H1 (cell line): ENCODE results near the gene SLC37A1. TPM values are rescaled to one million over a fixed set of nuclear protein-coding genes. Genes with fewer than 3 reads are reported as not detected.

Experiments used
- CTCF ChIA-PET: fragments of 300-600 bp; sonication (Branson Sonifier 250); formaldehyde crosslinking; loops from one replicate; lab custom pipeline; 2021; ENCODE audit not compliant: partially characterized antibody; lab: Charles Lee
- POLR2A ChIA-PET: fragments of 300-600 bp; sonication (Branson Sonifier 250); formaldehyde crosslinking; loops from one replicate; lab custom pipeline; 2021; ENCODE audit warnings: inconsistent platforms; ENCODE audit not compliant: partially characterized antibody; lab: Charles Lee
- DNase-seq, 2 experiments: peaks; one replicate each; pipeline versions ENCODE4 v3.0.0 to v3.0.0-alpha.2; 2010 to 2022; ENCODE audit warnings: low spot score in 2 of 2, low read depth in 1 of 2, mixed read lengths in 1 of 2
- FAIRE-seq: peaks from 2 replicates; lab custom pipeline; 2011; peaks lifted over from hg19 to GRCh38; lab: Jason Lieb, UNC
- H2AFZ ChIP-seq: 2 replicates; pipeline ENCODE4 v1.8.1; 2012; ENCODE audit warnings: low read length, inconsistent platforms
- H2AK5ac ChIP-seq: 2 replicates; pipeline ENCODE4 v1.6.1; 2013; ENCODE audit warnings: low read depth, low read length
- H2BK120ac ChIP-seq: replicated peaks from 2 replicates; pipeline ENCODE3; 2013; ENCODE audit warnings: low read depth, low read length, inconsistent platforms
- H2BK12ac ChIP-seq: 2 replicates; pipeline ENCODE4 v1.6.1; 2013; ENCODE audit warnings: low read depth, low read length
- H2BK15ac ChIP-seq: 2 replicates; pipeline ENCODE4 v1.6.1; 2013; ENCODE audit warnings: low read length
- H2BK20ac ChIP-seq: 2 replicates; pipeline ENCODE4 v1.6.1; 2013; ENCODE audit warnings: low read length
- H2BK5ac ChIP-seq: 2 replicates; pipeline ENCODE4 v1.6.1; 2013; ENCODE audit warnings: low read depth, low read length
- H3K14ac ChIP-seq: 2 replicates; pipeline ENCODE4 v1.6.1; 2013; ENCODE audit warnings: inconsistent platforms; ENCODE audit not compliant: insufficient read length
- H3K18ac ChIP-seq: 2 replicates; pipeline ENCODE4 v1.6.1; 2013; ENCODE audit warnings: low read length; ENCODE audit errors: extremely low read depth
- H3K23ac ChIP-seq: 2 replicates; pipeline ENCODE4 v1.6.1; 2013; ENCODE audit warnings: inconsistent platforms; ENCODE audit not compliant: insufficient read length
- H3K23me2 ChIP-seq: 2 replicates; pipeline ENCODE4 v1.6.1; 2013; ENCODE audit warnings: low read depth, low read length
- H3K27ac ChIP-seq: 2 replicates; pipeline ENCODE4 v1.6.1; 2011; ENCODE audit warnings: low read depth, low read length, inconsistent platforms
- H3K27me3 ChIP-seq, 4 experiments: replicated peaks in 1 of 4; 1 replicate in 1 of 4; 2 replicates in 3 of 4; pipeline versions ENCODE4 v1.6.1 to v1.8.1; 2011 to 2013; ENCODE audit warnings: low read length in 3 of 4, mild to moderate bottlenecking in 3 of 4, inconsistent platforms in 2 of 4, mixed read lengths in 2 of 4, moderate library complexity in 1 of 4; ENCODE audit not compliant: control insufficient read depth in 3 of 4, insufficient read depth in 3 of 4; ENCODE audit errors: extremely low read depth in 1 of 4
- H3K36me3 ChIP-seq, 4 experiments: 2 replicates each; pipeline versions ENCODE4 v1.6.1 to v1.8.1; 2011 to 2013; ENCODE audit warnings: mild to moderate bottlenecking in 4 of 4, low read length in 3 of 4, moderate library complexity in 2 of 4, control low read depth in 1 of 4, inconsistent platforms in 1 of 4; ENCODE audit not compliant: insufficient read depth in 4 of 4, control insufficient read depth in 2 of 4
- H3K4ac ChIP-seq: replicated peaks from 2 replicates; pipeline ENCODE3; 2013; ENCODE audit warnings: low read length, low read depth, mixed read lengths, inconsistent platforms; ENCODE audit not compliant: insufficient read length
- H3K4me1 ChIP-seq, 4 experiments: replicated peaks in 1 of 4; 1 replicate in 1 of 4; 2 replicates in 3 of 4; pipeline versions ENCODE4 v1.6.1 to v1.8.1; 2011 to 2013; ENCODE audit warnings: low read length in 3 of 4, inconsistent platforms in 2 of 4, mixed read lengths in 1 of 4; ENCODE audit not compliant: insufficient read depth in 4 of 4, control insufficient read depth in 3 of 4
- H3K4me2 ChIP-seq, 2 experiments: 2 replicates each; pipeline versions ENCODE4 v1.6.1 to v1.8.1; 2011 to 2013; ENCODE audit warnings: low read depth in 2 of 2, low read length in 2 of 2, control low read depth in 1 of 2, inconsistent platforms in 1 of 2, mild to moderate bottlenecking in 1 of 2; ENCODE audit not compliant: insufficient read depth in 1 of 2
- H3K4me3 ChIP-seq, 4 experiments: fragments of 200-600, 300-600 bp in 1 of 4; sonication (generic), shearing (Covaris generic), sonication (Bioruptor Twin) in 1 of 4; 2 replicates each; pipeline versions ENCODE4 v1.5.1 to v1.8.1; 2011 to 2016; ENCODE audit warnings: low read length in 4 of 4, low read depth in 3 of 4, control low read depth in 2 of 4, inconsistent platforms in 2 of 4, mild to moderate bottlenecking in 2 of 4, mixed read lengths in 1 of 4, moderate library complexity in 1 of 4; ENCODE audit not compliant: insufficient read depth in 2 of 4; ENCODE audit errors: extremely low read depth in 1 of 4
- H3K56ac ChIP-seq: replicated peaks from 2 replicates; pipeline ENCODE3; 2013; ENCODE audit warnings: low read depth, mild to moderate bottlenecking, mixed read lengths, low read length, inconsistent platforms; ENCODE audit not compliant: insufficient read length
- H3K79me1 ChIP-seq: 2 replicates; pipeline ENCODE4 v1.6.1; 2013; ENCODE audit warnings: low read depth, low read length, control low read depth
- H3K79me2 ChIP-seq, 2 experiments: 2 replicates each; pipeline versions ENCODE4 v1.6.1 to v1.8.1; 2012 to 2013; ENCODE audit warnings: low read length in 2 of 2, mild to moderate bottlenecking in 2 of 2, inconsistent platforms in 1 of 2; ENCODE audit not compliant: insufficient read depth in 2 of 2, control insufficient read depth in 1 of 2
- H3K9ac ChIP-seq, 4 experiments: replicated peaks in 1 of 4; 1 replicate in 1 of 4; 2 replicates in 3 of 4; pipeline versions ENCODE4 v1.6.1 to v1.8.1; 2011 to 2013; ENCODE audit warnings: low read depth in 3 of 4, low read length in 3 of 4, control low read depth in 2 of 4, mild to moderate bottlenecking in 2 of 4, moderate library complexity in 2 of 4, inconsistent platforms in 1 of 4; ENCODE audit errors: extremely low read depth in 1 of 4
- H3K9me3 ChIP-seq, 2 experiments: 2 replicates each; pipeline versions ENCODE4 v1.6.1 to v1.8.1; 2012 to 2013; ENCODE audit warnings: mild to moderate bottlenecking in 2 of 2, moderate library complexity in 2 of 2, control low read depth in 1 of 2, inconsistent platforms in 1 of 2, low read depth in 1 of 2, low read length in 1 of 2, mixed read lengths in 1 of 2; ENCODE audit not compliant: insufficient read depth in 2 of 2
- H4K20me1 ChIP-seq, 2 experiments: replicated peaks in 1 of 2; 2 replicates each; pipeline versions ENCODE3 to v1.8.1; 2011 to 2013; ENCODE audit warnings: inconsistent platforms in 2 of 2, low read length in 2 of 2, mild to moderate bottlenecking in 1 of 2; ENCODE audit not compliant: insufficient read depth in 2 of 2, control insufficient read depth in 1 of 2
- H4K5ac ChIP-seq: 2 replicates; pipeline ENCODE4 v1.6.1; 2013; ENCODE audit warnings: low read length, low read depth, mixed read lengths, inconsistent platforms; ENCODE audit not compliant: insufficient read length
- H4K8ac ChIP-seq: 2 replicates; pipeline ENCODE4 v1.8.0; 2013; ENCODE audit warnings: mild to moderate bottlenecking, moderate library complexity, low read length, inconsistent platforms; ENCODE audit not compliant: insufficient read depth; ENCODE audit errors: extremely low read depth
- H4K91ac ChIP-seq: replicated peaks from 2 replicates; pipeline ENCODE3; 2013; ENCODE audit warnings: low read length, mixed read lengths, inconsistent platforms; ENCODE audit not compliant: insufficient read length
- BACH1 ChIP-seq: IDR thresholded peaks from 2 replicates; pipeline ENCODE4 v1.6.1; 2012; ENCODE audit warnings: low read length, improper control_type of control experiment
- CBX8 ChIP-seq: fragments of 300-800, 300-1000 bp; sonication (generic); IDR thresholded peaks from 2 replicates; pipeline ENCODE4 v1.7.1; 2016; ENCODE audit warnings: low read depth, low read length, borderline replicate concordance
- EP300 ChIP-seq, 2 experiments: IDR thresholded peaks; 1 replicate in 1 of 2; 2 replicates in 1 of 2; pipeline ENCODE4 v1.6.1; 2011 to 2012; ENCODE audit warnings: low read depth in 2 of 2, low read length in 2 of 2, mild to moderate bottlenecking in 2 of 2, borderline replicate concordance in 1 of 2, inconsistent platforms in 1 of 2, moderate library complexity in 1 of 2
- EZH2 ChIP-seq: fragments of 200-600 bp; sonication (generic); IDR thresholded peaks from 2 replicates; pipeline ENCODE4 v1.7.1; 2012; ENCODE audit warnings: low read depth, mild to moderate bottlenecking, moderate library complexity, low read length, inconsistent platforms; ENCODE audit not compliant: severe bottlenecking
- GTF2F1 ChIP-seq: IDR thresholded peaks from 2 replicates; pipeline ENCODE4 v1.6.1; 2012; ENCODE audit warnings: low read depth, low read length, improper control_type of control experiment, borderline replicate concordance
- JUN ChIP-seq: IDR thresholded peaks from 2 replicates; pipeline ENCODE4 v1.6.1; 2011; ENCODE audit warnings: low read depth, mild to moderate bottlenecking, improper control_type of control experiment, low read length
- NANOG ChIP-seq: IDR thresholded peaks from 2 replicates; pipeline ENCODE4 v1.6.1; 2011; ENCODE audit warnings: low read length, low read depth, mild to moderate bottlenecking, inconsistent platforms; ENCODE audit not compliant: insufficient read depth, poor library complexity, severe bottlenecking
- POLR2A ChIP-seq, 2 experiments: IDR thresholded peaks; 1 replicate in 1 of 2; 2 replicates in 1 of 2; pipeline ENCODE4 v1.6.1; 2011; ENCODE audit warnings: low read depth in 2 of 2, low read length in 2 of 2, mild to moderate bottlenecking in 2 of 2; ENCODE audit errors: control extremely low read depth in 1 of 2
- RBBP5 ChIP-seq: IDR thresholded peaks from 2 replicates; pipeline ENCODE4 v1.7.1; 2012; ENCODE audit warnings: low read depth, mild to moderate bottlenecking, inconsistent platforms, low read length, moderate library complexity, borderline replicate concordance
- SP1 ChIP-seq: IDR thresholded peaks from 2 replicates; pipeline ENCODE4 v1.6.1; 2011; ENCODE audit warnings: low read depth, low read length
- TEAD4 ChIP-seq: IDR thresholded peaks from 2 replicates; pipeline ENCODE4 v1.6.1; 2012; ENCODE audit warnings: low read depth, low read length, inconsistent platforms, mixed read lengths
- YY1 ChIP-seq: IDR thresholded peaks from 2 replicates; pipeline ENCODE4 v1.6.1; 2011; ENCODE audit warnings: low read depth, mild to moderate bottlenecking, low read length
- WGBS, 2 experiments: shearing (Covaris generic) in 1 of 2; methylation state at CpG; one replicate each; pipeline versions ENCODE4 v1.1.6 to v1.1.7; 2013 to 2015; ENCODE audit warnings: low lambda C conversion rate in 2 of 2, mixed read lengths in 2 of 2, inconsistent platforms in 1 of 2, low coverage in 1 of 2, missing lambda C conversion rate in 1 of 2; ENCODE audit not compliant: insufficient replicate concordance in 2 of 2, insufficient coverage in 1 of 2, insufficient read length in 1 of 2; ENCODE audit errors: extremely low coverage in 1 of 2, missing lambda C conversion rate in 1 of 2; 5-methylcytosine and 5-hydroxymethylcytosine counted together
- polyA plus RNA-seq, 7 experiments: library from polyadenylated mRNA; depleted of rRNA in 3 of 7; stranded (reverse) in 5 of 7; unstranded in 2 of 7; fragments of >200 nt in 5 of 7; fragments of 200-250 nt in 2 of 7; gene quantifications; 1 replicate in 5 of 7; 2 replicates in 1 of 7; 4 replicates in 1 of 7; pipeline versions ENCODE4 v1.2.1 to v1.2.3, GENCODE V29; 2011 to 2013; ENCODE audit warnings: missing spikeins in 2 of 7, mixed read lengths in 2 of 7
- total RNA-seq: library from RNA; stranded (reverse); fragmentation: NEBNext Ultra II Directional; extraction: Animal tissue kit (Norgen Biotek cat#: 25700); gene quantifications from 2 replicates; pipeline ENCODE4 v1.2.1, GENCODE V29; 2021
- TF ChIP-seq, protein P1 (sequence below): IDR thresholded peaks from 2 replicates; pipeline ENCODE4 v1.6.1; 2011; ENCODE audit warnings: low read length, improper control_type of control experiment

SLC37A1 gene
- total and polyA plus RNA-seq, 2 of the 8 experiments (the other 6 are each of a cell fraction or from before 2014, with no cell fraction given), result 15.6 to 30.9 TPM

DNA sequence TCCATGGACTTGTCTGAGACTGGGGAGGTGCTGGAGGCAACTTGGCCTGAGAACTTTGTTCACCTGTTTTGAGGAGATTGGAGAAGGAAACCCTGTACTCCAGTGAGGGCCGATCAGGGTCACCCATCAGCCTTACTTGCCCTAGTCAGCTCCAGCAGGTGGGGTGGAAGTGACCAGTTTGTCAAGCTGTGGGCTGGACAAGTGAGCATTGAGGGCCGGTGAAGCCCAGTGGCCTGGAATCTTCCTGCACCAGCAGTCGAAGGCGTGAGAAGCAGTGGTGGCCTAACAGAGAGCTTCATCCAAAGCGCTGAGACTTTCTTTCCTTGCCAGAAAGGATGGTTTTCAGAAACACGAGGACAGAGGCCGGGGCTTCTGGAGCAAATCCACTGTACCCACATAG is 9.6 kb downstream of the SLC37A1 start:
- no peak overlapping the region for H3K23ac ChIP-seq
- DNase-seq, result no peak
- no peak overlapping the region for H3K4me3 ChIP-seq
- no peaks in the 10 kb centered on the region for H3K9me3 ChIP-seq
- H3K79me2 ChIP-seq, result peaks cover 0 to 9% of the 10 kb centered on the region in 2 experiments; a peak in 1 of 4 replicates
- H2BK5ac ChIP-seq, result no peak overlapping the region
- H3K14ac ChIP-seq, result no peak overlapping the region
- peaks cover 8 to 18% (median 14%) of the 10 kb centered on the region in 4 experiments for H3K4me1 ChIP-seq
- H3K4me2 ChIP-seq, result no peak overlapping the region
- ChIA-PET POLR2A (interaction anchor here (3.3 kb wide), 1 partner anchor 9 kb away, joined by 19 read pairs; the partner anchor contains the start of gene SLC37A1), CTCF (interaction anchor here (1.2 to 2.0 kb wide), 2 partner anchors 13 to 197 kb away, joined by 4 to 8 read pairs; no protein-coding TSS in a partner anchor)
- H2BK12ac ChIP-seq, result no peak overlapping the region
- no peaks in the 10 kb centered on the region for H3K23me2 ChIP-seq
- H3K4ac ChIP-seq, result no peak overlapping the region
- H3K56ac ChIP-seq, result no peak overlapping the region
- H3K27ac ChIP-seq, result no peak overlapping the region
- H2BK120ac ChIP-seq, result no peak overlapping the region
- no peak overlapping the region for H2AFZ ChIP-seq
- no peak overlapping the region for H2BK20ac ChIP-seq
- no peaks in the 10 kb centered on the region for H3K27me3 ChIP-seq
- peaks cover 0 to 36% (median 18%) of the 10 kb centered on the region in 4 experiments for H3K36me3 ChIP-seq
- H3K79me1 ChIP-seq, result peaks cover 2% of the 10 kb centered on the region; the same call in 1 of the 2 replicates
- no peak overlapping the region for H3K9ac ChIP-seq
- H4K8ac ChIP-seq, result no peak overlapping the region
- H4K20me1 ChIP-seq, result no peaks in the 10 kb centered on the region
- no peak overlapping the region for H4K91ac ChIP-seq
- 0 out of 2 replicates have a peak overlapping the region, but pooled peaks have one; percentile 41 for H2AK5ac ChIP-seq
- 91% methylated on average over 7 of the region's 7 CpGs; no CpG with 5 or more reads in 1 of the 2 experiments for WGBS, 2 experiments
- H2BK15ac ChIP-seq, result no peak overlapping the region
- H4K5ac ChIP-seq, result no peak overlapping the region
- 0 out of 2 replicates have a peak overlapping the region, but pooled peaks have one; percentile 38 for H3K18ac ChIP-seq
- no peak for FAIRE-seq
- no peak for TF ChIP-seq BACH1
- no peak for TF ChIP-seq EZH2
- TF ChIP-seq NANOG, result no peak
- no peak for TF ChIP-seq CBX8
- no peak for TF ChIP-seq POLR2A (IDR thresholded peaks at IDR 0.05; ENCODE audit: control extremely low read depth in 1 of 2, low read depth in 2 of 2, low read length in 2 of 2)
- TF ChIP-seq TEAD4, result no peak
- TF ChIP-seq EP300 (IDR thresholded peaks at IDR 0.05; ENCODE audit: borderline replicate concordance in 1 of 2, low read depth in 2 of 2, low read length in 2 of 2), result no peak
- no peak for TF ChIP-seq YY1
- no peak for TF ChIP-seq SP1
- TF ChIP-seq, protein P1, sequence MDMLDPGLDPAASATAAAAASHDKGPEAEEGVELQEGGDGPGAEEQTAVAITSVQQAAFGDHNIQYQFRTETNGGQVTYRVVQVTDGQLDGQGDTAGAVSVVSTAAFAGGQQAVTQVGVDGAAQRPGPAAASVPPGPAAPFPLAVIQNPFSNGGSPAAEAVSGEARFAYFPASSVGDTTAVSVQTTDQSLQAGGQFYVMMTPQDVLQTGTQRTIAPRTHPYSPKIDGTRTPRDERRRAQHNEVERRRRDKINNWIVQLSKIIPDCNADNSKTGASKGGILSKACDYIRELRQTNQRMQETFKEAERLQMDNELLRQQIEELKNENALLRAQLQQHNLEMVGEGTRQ, result no peak
- TF ChIP-seq RBBP5, result no peak
- TF ChIP-seq JUN, result no peak
- no peak for TF ChIP-seq GTF2F1
